Right lobe of liver (tissue), 6 donors: Measurements from ENCODE around the gene KDM3A. TPM values are rescaled to one million over a fixed set of nuclear protein-coding genes. Genes with fewer than 3 reads are reported as not detected.

Experiments used
- ATAC-seq, 4 donors: fragments of 200-7000 bp; cut with Tn5 transposase; one replicate each; pipeline ENCODE4 v1.9.1; 2020; ENCODE audit warnings: mild to moderate bottlenecking in 4 of 4, moderate library complexity in 4 of 4
- DNase-seq, 3 donors: peaks; one replicate each; pipeline ENCODE4 v3.0.0-alpha.2; 2020
- H3K27ac ChIP-seq, 3 donors: fragments of 200-600 bp; one replicate each; pipeline ENCODE4 v1.8.0; 2022
- H3K27me3 ChIP-seq, 2 donors: fragments of 200-600 bp; one replicate each; pipeline ENCODE4 v1.8.0; 2022
- H3K36me3 ChIP-seq, 4 donors: fragments of 200-600 bp; sonication (generic) in 1 of 4; one replicate each; pipeline versions ENCODE4 v1.5.1 to v1.8.0; 2017 to 2022; ENCODE audit warnings: control low read depth in 1 of 4
- H3K4me1 ChIP-seq, 4 donors: fragments of 200-600 bp; sonication (generic) in 1 of 4; one replicate each; pipeline versions ENCODE4 v1.5.1 to v1.8.0; 2017 to 2022; ENCODE audit warnings: control low read depth in 1 of 4
- H3K4me3 ChIP-seq, 3 donors: fragments of 200-600 bp; one replicate each; pipeline ENCODE4 v1.8.0; 2022
- H3K9me3 ChIP-seq, 4 donors: fragments of 200-600 bp; sonication (generic) in 1 of 4; one replicate each; pipeline versions ENCODE4 v1.5.1 to v1.8.0; 2017 to 2022; ENCODE audit warnings: control low read depth in 1 of 4
- CTCF ChIP-seq, 4 donors: fragments of 200-600 bp in 3 of 4; fragments of 450-650 bp in 1 of 4; IDR thresholded peaks; one replicate each; pipeline versions ENCODE4 v1.5.1 to v1.8.0; 2016 to 2022; ENCODE audit warnings: antibody characterized with exemption in 4 of 4, mild to moderate bottlenecking in 2 of 4
- POLR2A ChIP-seq: fragments of 450-650 bp; IDR thresholded peaks from one replicate; pipeline ENCODE4 v1.6.1; 2017; ENCODE audit warnings: antibody characterized with exemption, mild to moderate bottlenecking
- WGBS: methylation state at CpG from one replicate; pipeline ENCODE4 v1.1.6; 2018; ENCODE audit warnings: low coverage, low lambda C conversion rate; ENCODE audit not compliant: insufficient coverage; ENCODE audit errors: missing lambda C conversion rate; 5-methylcytosine and 5-hydroxymethylcytosine counted together
- intact Hi-C, 2 donors: fragments of 100-400 bp; cut with DNase I; formaldehyde crosslinking; loops; one replicate each; pipeline versions ENCODE4 v1.11.2 to v1.14.1; 2022
- total RNA-seq, 6 experiments: library from RNA; depleted of rRNA in 2 of 6; stranded (reverse); fragments of >200 nt in 2 of 6; fragmentation: NEBNext Ultra II Directional in 3 of 6; extraction: Animal tissue kit (Norgen Biotek cat#: 25700) in 3 of 6; gene quantifications; one replicate each; pipeline versions ENCODE4 v1.1.0 to v1.2.4, GENCODE V29; 2016 to 2023
- donor health status: DM: no; HTN: yes; CAD: no.
- donor health status: DM: no; HTN: no; CAD: no.
- donor health status: DM: no; HTN: no; CAD: no.
- donor health status: DM: no; HTN: yes; CAD: no.
- donor health status: DM: no; HTN: yes; CAD: no.

KDM3A gene
- total RNA-seq, 6 experiments from 2014 or later: 7.2 to 40.8 (median 13.6) TPM

DNA sequence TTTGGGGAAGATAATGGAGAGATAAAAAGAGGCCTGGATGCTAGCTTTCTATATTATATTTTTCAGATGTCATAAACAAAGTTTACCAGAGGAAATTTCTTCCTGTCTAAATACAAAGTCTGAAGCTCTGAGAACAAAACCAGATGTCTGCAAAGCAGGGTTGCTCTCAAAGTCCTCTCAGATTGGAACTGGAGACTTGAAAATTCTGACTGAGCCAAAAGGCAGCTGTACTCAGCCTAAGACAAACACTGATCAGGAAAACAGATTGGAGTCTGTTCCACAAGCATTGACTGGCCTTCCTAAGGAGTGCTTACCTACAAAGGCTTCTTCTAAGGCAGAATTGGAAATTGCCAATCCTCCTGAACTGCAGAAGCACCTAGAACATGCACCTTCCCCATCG lies 25.1 kb downstream of the KDM3A start:
- H3K27me3 ChIP-seq: no peaks in the 10 kb centered on the region
- H3K4me1 ChIP-seq: no peaks in the 10 kb centered on the region
- no peak overlapping the region for H3K4me3 ChIP-seq
- no peaks in the 10 kb centered on the region for H3K9me3 ChIP-seq
- peaks cover 0 to 72% (median 20%) of the 10 kb centered on the region in 4 donors for H3K36me3 ChIP-seq
- TF ChIP-seq POLR2A (no peak), CTCF (IDR thresholded peaks at IDR 0.05) (no peak)
- DNase-seq: no peak
- ATAC-seq: no peak
- H3K27ac ChIP-seq: no peak overlapping the region
- WGBS: 100% methylated on average over 1 of the region's 1 CpG
- intact Hi-C loops: no loop called here

DNA sequence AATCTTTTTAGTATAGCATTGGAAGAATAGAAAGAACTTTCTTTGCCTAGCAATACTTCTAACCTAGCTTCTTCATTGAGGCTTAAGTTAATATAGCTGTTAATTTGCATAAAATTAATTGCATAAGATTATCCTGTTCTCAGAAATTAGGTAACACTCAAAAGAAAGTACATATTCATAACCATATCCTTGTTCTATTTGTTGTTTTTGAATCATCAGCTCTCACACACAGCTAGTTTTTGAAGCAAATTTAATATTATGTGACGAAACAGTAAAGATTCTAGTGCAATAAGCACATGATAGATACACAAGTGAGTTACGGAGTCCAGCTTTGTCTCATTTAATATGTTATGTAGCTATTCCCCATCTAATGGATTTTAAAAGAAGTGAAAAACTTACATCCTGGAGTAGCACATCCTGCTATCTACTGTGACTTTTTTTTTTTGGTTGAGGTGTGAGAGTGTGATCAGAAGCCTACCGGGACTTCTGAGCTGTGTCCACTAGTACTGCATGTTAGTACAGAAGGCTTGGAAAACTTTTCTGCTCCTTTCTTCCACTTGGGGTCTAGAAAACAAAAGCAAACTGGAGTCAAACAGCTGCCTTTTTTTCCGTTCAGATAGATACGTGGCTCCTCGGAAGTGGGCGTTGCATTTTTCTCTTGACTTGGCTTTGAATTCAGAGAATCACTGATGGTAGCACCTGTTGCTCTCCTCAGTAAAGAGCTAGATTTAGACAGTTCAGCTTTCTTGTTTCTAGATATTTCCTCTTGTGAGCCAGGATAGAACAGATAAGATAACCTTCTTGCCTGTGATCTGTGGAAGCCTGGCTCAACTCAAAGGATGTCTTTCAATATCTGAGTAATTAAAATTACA lies 27.2 kb downstream of the KDM3A start:
- no peak overlapping the region for H3K27ac ChIP-seq
- no peak for ATAC-seq
- peaks cover 0 to 78% (median 20%) of the 10 kb centered on the region in 4 donors for H3K36me3 ChIP-seq
- H3K4me1 ChIP-seq: no peaks in the 10 kb centered on the region
- no peak for DNase-seq
- intact Hi-C loops: no loop called here
- no peaks in the 10 kb centered on the region for H3K27me3 ChIP-seq
- no peak for TF ChIP-seq POLR2A
- no peak for TF ChIP-seq CTCF (IDR thresholded peaks at IDR 0.05)
- 85% methylated on average over 5 of the region's 7 CpGs for WGBS
- H3K9me3 ChIP-seq: no peaks in the 10 kb centered on the region
- H3K4me3 ChIP-seq: no peak overlapping the region

- no peak for TF ChIP-seq CTCF (IDR thresholded peaks at IDR 0.05)
- DNase-seq (no peak), ATAC-seq (no peak)
- peaks cover 0 to under 1% (median 0%) of the 10 kb centered on the region in 4 donors for H3K4me1 ChIP-seq
- WGBS: 59% methylated on average over 1 of the region's 1 CpG
- no peak overlapping the region for H3K4me3 ChIP-seq
- peaks cover 4 to 65% (median 17%) of the 10 kb centered on the region in 4 donors for H3K36me3 ChIP-seq
- intact Hi-C loops: no loop called here
- H3K27me3 ChIP-seq: no peaks in the 10 kb centered on the region
- no peak overlapping the region for H3K27ac ChIP-seq
- no peaks in the 10 kb centered on the region for H3K9me3 ChIP-seq
Observed at GRCh38 chr2:86470890-86471289, 29.7 kb downstream of the KDM3A start.

GRCh38 chr2:86471637-86472036 lies 30.5 kb downstream of the KDM3A start:
- Histone ChIP-seq H3K36me3 (peaks cover 4 to 57% (median 14%) of the 10 kb centered on the region in 4 donors), H3K4me1 (peaks cover 0 to 8% (median under 1%) of the 10 kb centered on the region in 4 donors), H3K9me3 (no peaks in the 10 kb centered on the region), H3K27ac (no peak overlapping the region), H3K4me3 (no peak overlapping the region), H3K27me3 (no peaks in the 10 kb centered on the region)
- no peak for ATAC-seq
- TF ChIP-seq CTCF (IDR thresholded peaks at IDR 0.05): no peak
- TF ChIP-seq POLR2A: no peak
- no peak for DNase-seq
- intact Hi-C loops: no loop called here
- 97% methylated on average over 6 of the region's 6 CpGs for WGBS
